Nephron progenitor cell (in vitro differentiated cells): ENCODE measurements around the gene PLCL2.
A peak's percentile ranks its signal among the peaks of the same experiment; 100 is the strongest.

ENCODE experiments used
- DNase-seq: peaks from one replicate; pipeline ENCODE4 v3.0.0; 2021
- H3K27ac Mint-ChIP-seq: 2 replicates; pipeline ENCODE4 v1.8.0; 2021; ENCODE audit warnings: mild to moderate bottlenecking, moderate library complexity, mixed read lengths
- H3K27me3 Mint-ChIP-seq: 2 replicates; pipeline ENCODE4 v1.8.0; 2021; ENCODE audit warnings: mild to moderate bottlenecking, low read depth, mixed read lengths; ENCODE audit not compliant: poor library complexity
- H3K36me3 Mint-ChIP-seq: 2 replicates; pipeline ENCODE4 v1.8.0; 2021; ENCODE audit warnings: low read depth, mixed read lengths
- H3K4me1 Mint-ChIP-seq: 2 replicates; pipeline ENCODE4 v1.8.0; 2021; ENCODE audit warnings: mixed read lengths
- H3K4me3 Mint-ChIP-seq: 2 replicates; pipeline ENCODE4 v1.8.0; 2021; ENCODE audit warnings: mild to moderate bottlenecking, moderate library complexity, mixed read lengths
- H3K9me3 Mint-ChIP-seq: 2 replicates; pipeline ENCODE4 v1.8.0; 2021; ENCODE audit warnings: mild to moderate bottlenecking, moderate library complexity, mixed read lengths
- TF ChIP-seq, protein P1 (sequence below): fragments of 200-600 bp; sonication (generic); IDR thresholded peaks from 2 replicates; pipeline ENCODE4 v1.5.0; 2021; ENCODE audit warnings: antibody characterized with exemption

Gene PLCL2

GRCh38 chr3:16844791-16845190 lies 40.0 kb upstream of the PLCL2 start:
- Mint-ChIP-seq H3K27me3 (peaks cover 19% of the 10 kb centered on the region), H3K9me3 (no peaks in the 10 kb centered on the region), H3K4me3 (no peak overlapping the region), H3K27ac (no peak overlapping the region), H3K36me3 (no peaks in the 10 kb centered on the region), H3K4me1 (peaks cover 12% of the 10 kb centered on the region)
- TF ChIP-seq, protein P1, sequence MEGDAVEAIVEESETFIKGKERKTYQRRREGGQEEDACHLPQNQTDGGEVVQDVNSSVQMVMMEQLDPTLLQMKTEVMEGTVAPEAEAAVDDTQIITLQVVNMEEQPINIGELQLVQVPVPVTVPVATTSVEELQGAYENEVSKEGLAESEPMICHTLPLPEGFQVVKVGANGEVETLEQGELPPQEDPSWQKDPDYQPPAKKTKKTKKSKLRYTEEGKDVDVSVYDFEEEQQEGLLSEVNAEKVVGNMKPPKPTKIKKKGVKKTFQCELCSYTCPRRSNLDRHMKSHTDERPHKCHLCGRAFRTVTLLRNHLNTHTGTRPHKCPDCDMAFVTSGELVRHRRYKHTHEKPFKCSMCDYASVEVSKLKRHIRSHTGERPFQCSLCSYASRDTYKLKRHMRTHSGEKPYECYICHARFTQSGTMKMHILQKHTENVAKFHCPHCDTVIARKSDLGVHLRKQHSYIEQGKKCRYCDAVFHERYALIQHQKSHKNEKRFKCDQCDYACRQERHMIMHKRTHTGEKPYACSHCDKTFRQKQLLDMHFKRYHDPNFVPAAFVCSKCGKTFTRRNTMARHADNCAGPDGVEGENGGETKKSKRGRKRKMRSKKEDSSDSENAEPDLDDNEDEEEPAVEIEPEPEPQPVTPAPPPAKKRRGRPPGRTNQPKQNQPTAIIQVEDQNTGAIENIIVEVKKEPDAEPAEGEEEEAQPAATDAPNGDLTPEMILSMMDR, result no peak
- no peak for DNase-seq

DNA sequence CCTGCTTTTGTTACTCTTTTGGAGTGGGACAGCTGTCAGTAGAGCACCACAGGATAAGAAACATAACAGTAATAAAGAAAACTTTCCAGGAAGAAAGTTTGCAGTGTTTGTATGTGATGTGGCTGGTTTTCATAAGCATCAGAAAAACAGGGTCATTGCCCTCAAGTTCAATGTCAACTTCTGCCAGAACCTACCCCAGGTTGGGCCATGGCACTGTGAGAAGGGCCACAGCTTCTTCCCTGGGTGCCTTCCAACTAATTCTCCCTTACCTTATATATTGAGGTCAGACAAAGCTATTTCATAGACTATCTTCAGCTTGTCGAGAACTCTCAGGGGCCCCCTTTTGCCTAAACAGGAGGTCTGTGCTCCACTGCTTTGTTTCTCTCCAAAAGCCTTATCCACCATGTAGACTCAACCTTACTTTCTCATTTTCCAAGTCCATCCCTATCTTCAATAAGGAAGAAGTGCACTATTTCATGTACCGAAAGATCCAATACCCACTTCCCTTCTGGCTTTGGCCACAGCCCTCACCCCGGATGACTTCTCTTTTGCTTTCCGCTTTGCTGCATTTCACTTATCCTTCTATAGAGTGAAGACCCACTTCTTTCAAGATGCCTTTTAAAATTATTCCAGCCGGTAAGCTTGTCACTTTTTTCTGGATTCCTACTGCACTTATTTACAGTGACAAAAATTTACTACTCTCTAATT lies 38.2 kb upstream of the PLCL2 start:
- TF ChIP-seq, protein P1, result no peak
- peaks cover 19% of the 10 kb centered on the region for H3K27me3 Mint-ChIP-seq
- no peaks in the 10 kb centered on the region for H3K36me3 Mint-ChIP-seq
- no peak for DNase-seq
- no peak overlapping the region for H3K4me3 Mint-ChIP-seq
- peaks cover 12% of the 10 kb centered on the region for H3K4me1 Mint-ChIP-seq
- no peaks in the 10 kb centered on the region for H3K9me3 Mint-ChIP-seq
- no peak overlapping the region for H3K27ac Mint-ChIP-seq

GRCh38 chr3:16848007-16848406 lies 36.7 kb upstream of the PLCL2 start:
- H3K27me3 Mint-ChIP-seq, result peaks cover 14% of the 10 kb centered on the region
- H3K4me1 Mint-ChIP-seq, result peaks cover 7% of the 10 kb centered on the region
- TF ChIP-seq, protein P1, result no peak
- H3K9me3 Mint-ChIP-seq, result no peaks in the 10 kb centered on the region
- H3K4me3 Mint-ChIP-seq, result no peak overlapping the region
- no peaks in the 10 kb centered on the region for H3K36me3 Mint-ChIP-seq
- no peak for DNase-seq
- H3K27ac Mint-ChIP-seq, result no peak overlapping the region

DNA sequence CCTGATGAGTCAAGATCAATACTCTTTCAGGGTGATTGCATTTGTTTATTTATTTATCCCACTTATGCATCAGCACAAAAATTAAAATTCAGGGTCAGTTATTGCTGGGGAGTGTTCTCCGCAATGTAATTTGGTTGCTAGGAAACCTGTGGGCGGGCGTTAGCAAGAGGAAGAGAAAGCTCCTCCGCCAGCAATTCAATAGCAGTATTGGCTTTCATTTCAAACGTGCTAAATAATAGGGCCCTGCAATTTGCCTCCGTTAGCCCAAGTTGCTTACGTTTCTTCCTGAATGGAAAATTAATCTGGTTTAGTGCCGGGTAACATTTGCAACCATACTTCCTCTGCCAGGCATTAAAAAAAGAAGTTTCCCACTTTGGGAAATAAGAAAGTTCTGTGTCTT lies 35.5 kb upstream of the PLCL2 start:
- Mint-ChIP-seq H3K36me3 (no peaks in the 10 kb centered on the region), H3K4me1 (peaks cover 7% of the 10 kb centered on the region), H3K4me3 (no peak overlapping the region), H3K27me3 (peaks cover 14% of the 10 kb centered on the region), H3K9me3 (no peaks in the 10 kb centered on the region), H3K27ac (no peak overlapping the region)
- peak; percentile 42 for DNase-seq
- TF ChIP-seq, protein P1, result no peak

DNA sequence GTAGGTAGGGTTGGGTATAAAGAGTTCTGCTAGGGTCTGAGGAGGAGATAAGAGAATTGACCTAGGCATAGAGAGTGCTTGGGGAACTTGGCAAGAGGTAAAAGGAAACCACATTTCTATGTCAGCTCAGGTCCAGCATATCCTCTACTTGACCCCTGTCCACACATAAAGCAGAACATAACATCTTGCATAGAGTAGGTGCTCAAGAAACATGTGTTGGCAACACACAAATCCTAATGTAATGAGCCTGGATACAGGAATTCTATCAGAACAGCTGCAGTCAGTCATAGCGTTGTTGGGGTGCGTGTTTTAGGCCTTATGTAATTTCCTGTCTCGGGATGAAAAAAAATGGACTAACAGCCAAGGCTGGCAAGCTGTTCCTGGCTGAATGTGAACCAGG lies 35.0 kb upstream of the PLCL2 start:
- no peaks in the 10 kb centered on the region for H3K36me3 Mint-ChIP-seq
- no peak overlapping the region for H3K4me3 Mint-ChIP-seq
- no peak overlapping the region for H3K27ac Mint-ChIP-seq
- TF ChIP-seq, protein P1, result no peak
- H3K9me3 Mint-ChIP-seq, result no peaks in the 10 kb centered on the region
- peaks cover 7% of the 10 kb centered on the region for H3K4me1 Mint-ChIP-seq
- peaks cover 13% of the 10 kb centered on the region for H3K27me3 Mint-ChIP-seq
- DNase-seq, result no peak

DNA sequence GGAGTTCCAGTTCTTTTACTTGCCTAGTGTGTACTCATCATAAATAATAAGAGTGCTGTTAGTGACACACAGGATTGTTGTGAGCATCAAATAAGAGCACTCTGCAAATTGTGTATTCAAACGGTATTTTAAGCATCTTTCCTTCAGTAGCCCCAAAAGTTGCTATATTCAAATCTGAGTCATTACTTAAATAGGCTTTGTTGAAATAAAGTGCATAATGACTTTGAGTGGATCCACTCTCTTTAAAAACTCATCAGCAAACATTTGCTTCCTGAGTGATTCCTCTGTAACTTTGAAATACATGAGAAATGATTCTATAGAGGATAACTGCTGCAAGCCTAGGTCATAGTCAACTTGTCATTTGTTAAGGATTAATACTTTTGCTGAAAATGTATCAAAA lies 29.3 kb upstream of the PLCL2 start:
- no peak overlapping the region for H3K4me3 Mint-ChIP-seq
- no peak for DNase-seq
- H3K36me3 Mint-ChIP-seq, result no peaks in the 10 kb centered on the region
- H3K9me3 Mint-ChIP-seq, result no peaks in the 10 kb centered on the region
- peaks cover 7% of the 10 kb centered on the region for H3K27me3 Mint-ChIP-seq
- TF ChIP-seq, protein P1, result no peak
- no peaks in the 10 kb centered on the region for H3K4me1 Mint-ChIP-seq
- no peak overlapping the region for H3K27ac Mint-ChIP-seq
